ENCODE results near the gene ECI1.
"Not testable (repeated sequence)": the region's sequence is repeated elsewhere in the genome, so short reads cannot be mapped to it uniquely, and the experiment has no call there.

ECI1 gene

GRCh38 chr16:2209258-2210008, 42.0 kb downstream of the ECI1 start:
- peak; percentile 80 for DNase-seq

GRCh38 chr16:2208772-2209171, 42.6 kb downstream of the ECI1 start:
- DNase-seq, result no peak

- DNase-seq, result peak; percentile 61
Measured at GRCh38 chr16:2208308-2208707, 43.1 kb downstream of the ECI1 start.

GRCh38 chr16:2207872-2208271, 43.5 kb downstream of the ECI1 start:
- DNase-seq, result no peak

- peak; percentile 27 for DNase-seq
Measured at GRCh38 chr16:2206780-2207433, 44.5 kb downstream of the ECI1 start.

- DNase-seq, result no peak
Measured at GRCh38 chr16:2206420-2206779, 45.0 kb downstream of the ECI1 start.

- no peak for DNase-seq
Measured at GRCh38 chr16:2205967-2206313, 45.4 kb downstream of the ECI1 start.

- DNase-seq, result peak; percentile 92
Measured at GRCh38 chr16:2205104-2205966, 46.1 kb downstream of the ECI1 start, which contains the start of gene MLST8. TSS of gene MLST8 (plus strand) at chr16:2205454. CDS start at chr16:2206086, 632 bp downstream.

- DNase-seq, result no peak
Measured at GRCh38 chr16:2204416-2205103, 46.8 kb downstream of the ECI1 start.

GRCh38 chr16:2203119-2203688, 48.2 kb downstream of the ECI1 start:
- not testable (repeated sequence) for DNase-seq

GRCh38 chr16:2200313-2200712, 51.1 kb downstream of the ECI1 start:
- DNase-seq, result no peak

- DNase-seq, result no peak
Measured at GRCh38 chr16:2199621-2200139, 51.7 kb downstream of the ECI1 start.

- no peak for DNase-seq
Measured at GRCh38 chr16:2199095-2199494, 52.3 kb downstream of the ECI1 start.

GRCh38 chr16:2198283-2198682, 53.1 kb downstream of the ECI1 start:
- DNase-seq, result no peak

GRCh38 chr16:2197765-2198164, 53.6 kb downstream of the ECI1 start:
- no peak for DNase-seq

- DNase-seq, result no peak
Measured at GRCh38 chr16:2196981-2197511, 54.3 kb downstream of the ECI1 start.

GRCh38 chr16:2196162-2196980, 55.0 kb downstream of the ECI1 start, which contains the start of gene CASKIN1:
TSS of gene CASKIN1 (minus strand) at chr16:2196605. CDS start at chr16:2196432, 173 bp downstream.
- peak; percentile 52 for DNase-seq

GRCh38 chr16:2195322-2196161, 55.8 kb downstream of the ECI1 start:
- peak; percentile 54 for DNase-seq

- peak; percentile 75 for DNase-seq
Measured at GRCh38 chr16:2194852-2195321, 56.5 kb downstream of the ECI1 start.
